AG09309 (cell line): ENCODE measurements around the gene FAM204A.

Experiments
- DNase-seq: peaks from one replicate; pipeline ENCODE4 v3.0.0-alpha.2; 2010; ENCODE audit warnings: low read depth
- H3K4me3 ChIP-seq: 2 replicates; pipeline ENCODE4 v1.5.1; 2011; ENCODE audit warnings: mild to moderate bottlenecking, low read depth, low read length, moderate library complexity; ENCODE audit not compliant: control insufficient read depth
- TF ChIP-seq, protein P1 (sequence below): IDR thresholded peaks from 2 replicates; pipeline ENCODE4 v1.5.1; 2011; ENCODE audit warnings: mild to moderate bottlenecking, low read depth, low read length, inconsistent platforms; ENCODE audit not compliant: insufficient read depth, control insufficient read depth; ENCODE audit errors: missing control alignments

FAM204A gene

GRCh38 chr10:118290471-118290995 is 51.6 kb downstream of the FAM204A start:
- no peak overlapping the region for H3K4me3 ChIP-seq
- no peak for DNase-seq
- TF ChIP-seq, protein P1, sequence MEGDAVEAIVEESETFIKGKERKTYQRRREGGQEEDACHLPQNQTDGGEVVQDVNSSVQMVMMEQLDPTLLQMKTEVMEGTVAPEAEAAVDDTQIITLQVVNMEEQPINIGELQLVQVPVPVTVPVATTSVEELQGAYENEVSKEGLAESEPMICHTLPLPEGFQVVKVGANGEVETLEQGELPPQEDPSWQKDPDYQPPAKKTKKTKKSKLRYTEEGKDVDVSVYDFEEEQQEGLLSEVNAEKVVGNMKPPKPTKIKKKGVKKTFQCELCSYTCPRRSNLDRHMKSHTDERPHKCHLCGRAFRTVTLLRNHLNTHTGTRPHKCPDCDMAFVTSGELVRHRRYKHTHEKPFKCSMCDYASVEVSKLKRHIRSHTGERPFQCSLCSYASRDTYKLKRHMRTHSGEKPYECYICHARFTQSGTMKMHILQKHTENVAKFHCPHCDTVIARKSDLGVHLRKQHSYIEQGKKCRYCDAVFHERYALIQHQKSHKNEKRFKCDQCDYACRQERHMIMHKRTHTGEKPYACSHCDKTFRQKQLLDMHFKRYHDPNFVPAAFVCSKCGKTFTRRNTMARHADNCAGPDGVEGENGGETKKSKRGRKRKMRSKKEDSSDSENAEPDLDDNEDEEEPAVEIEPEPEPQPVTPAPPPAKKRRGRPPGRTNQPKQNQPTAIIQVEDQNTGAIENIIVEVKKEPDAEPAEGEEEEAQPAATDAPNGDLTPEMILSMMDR, result no peak

GRCh38 chr10:118287076-118287806 is 54.9 kb downstream of the FAM204A start:
- no peak for DNase-seq
- TF ChIP-seq, protein P1, result no peak
- no peak overlapping the region for H3K4me3 ChIP-seq

DNA sequence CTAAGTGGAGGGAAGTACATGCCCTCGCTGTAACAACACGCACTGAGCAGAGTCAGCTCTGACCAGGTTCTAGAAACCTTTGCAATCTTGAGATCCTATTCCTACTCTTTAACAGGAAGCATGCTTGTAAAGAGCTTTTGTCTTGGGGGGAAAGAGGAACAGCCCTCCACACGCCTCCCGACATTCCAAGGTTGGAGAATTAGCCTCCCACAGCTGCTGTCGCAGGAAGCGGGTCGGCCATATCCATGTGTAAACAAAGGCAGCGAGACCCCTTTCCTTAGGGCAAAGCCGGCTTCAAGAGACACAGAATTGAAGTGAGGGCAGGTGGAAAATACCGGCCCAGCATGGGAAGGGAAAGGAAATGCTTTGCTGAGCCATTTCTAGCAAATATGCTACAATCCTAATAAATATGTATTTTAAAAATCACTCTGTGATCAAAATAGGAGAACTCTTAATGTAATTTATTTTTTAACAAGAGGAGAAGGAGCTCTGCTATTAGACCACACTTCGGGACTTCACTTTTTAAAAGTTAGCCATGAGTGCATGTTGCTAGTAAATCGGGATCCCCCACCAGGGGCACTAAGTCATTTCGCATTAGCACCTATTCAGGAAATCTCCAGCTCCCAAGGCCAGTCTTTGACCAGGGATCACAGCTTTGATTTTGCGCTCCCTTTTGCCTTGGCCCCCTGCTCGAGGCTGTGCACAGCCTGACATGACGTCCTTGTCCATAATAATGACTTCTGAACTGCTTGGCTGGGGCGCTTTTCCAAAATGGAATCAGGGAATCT is 55.9 kb downstream of the FAM204A start:
- no peak overlapping the region for H3K4me3 ChIP-seq
- no peak for DNase-seq
- TF ChIP-seq, protein P1, result no peak

DNA sequence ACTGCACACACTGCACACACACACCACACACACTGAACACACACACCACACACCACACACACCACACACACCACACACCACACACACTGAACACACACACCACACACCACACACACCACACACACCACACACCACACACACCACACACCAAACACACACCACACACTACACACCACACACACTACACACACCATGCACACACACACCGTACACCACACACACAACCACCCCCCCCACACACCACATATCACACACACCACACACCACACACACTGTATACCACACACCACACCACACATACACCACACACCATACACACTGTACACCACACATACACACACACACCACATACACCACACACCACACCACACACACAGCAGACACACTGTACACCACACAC is 59.5 kb downstream of the FAM204A start:
- DNase-seq, result no peak
- TF ChIP-seq, protein P1, result no peak
- H3K4me3 ChIP-seq, result no peak overlapping the region

DNA sequence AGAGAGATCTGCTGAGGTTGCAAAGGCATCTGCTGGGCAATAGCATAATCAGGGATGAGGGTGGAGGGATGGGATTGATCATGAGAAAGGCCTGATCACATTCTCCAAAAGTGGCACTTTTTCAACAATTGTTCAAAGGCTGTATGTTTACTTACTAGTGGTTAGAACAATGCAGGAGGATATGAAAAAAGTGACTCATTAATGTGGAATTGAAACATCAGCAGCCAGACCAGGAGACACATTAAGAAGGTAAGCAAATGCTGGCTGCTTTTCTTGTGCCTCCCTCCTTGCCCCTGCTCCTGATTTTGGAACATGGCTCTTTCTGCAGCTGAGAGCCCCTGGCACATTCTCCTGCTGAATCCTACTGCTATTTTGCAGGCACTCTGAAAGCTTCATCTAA is 63.5 kb downstream of the FAM204A start:
- H3K4me3 ChIP-seq, result no peak overlapping the region
- TF ChIP-seq, protein P1, result no peak
- no peak for DNase-seq

DNA sequence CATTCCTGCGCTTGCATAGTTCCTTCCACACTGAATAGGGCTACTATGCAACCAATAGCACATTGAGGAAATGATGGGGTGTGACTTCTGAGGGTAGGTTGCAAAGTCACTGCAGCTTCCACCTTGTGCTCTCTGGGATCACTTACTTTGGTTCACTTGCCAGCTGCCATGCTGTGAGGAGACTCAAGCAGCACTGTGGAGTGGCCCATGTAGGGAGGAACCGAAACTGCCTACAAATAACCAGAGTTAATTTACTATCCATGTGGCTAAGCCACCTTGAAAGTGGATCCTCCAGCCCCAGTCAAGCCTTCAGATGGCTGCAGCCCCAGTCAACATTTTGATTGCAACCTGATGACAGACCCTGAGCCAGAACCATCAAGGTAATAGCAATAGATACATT is 64.3 kb downstream of the FAM204A start:
- no peak for DNase-seq
- TF ChIP-seq, protein P1, result no peak
- H3K4me3 ChIP-seq, result no peak overlapping the region
